Inferior parietal cortex (tissue), 1 donor: Measurements from ENCODE around the gene AQP11.
"Not testable (repeated sequence)": the region's sequence is repeated elsewhere in the genome, so short reads cannot be mapped to it uniquely, and the experiment has no call there.

ENCODE experiments used
- DNase-seq: peaks from one replicate; pipeline ENCODE4 v3.0.0-alpha.2; 2016; ENCODE audit errors: extremely low spot score

The AQP11 gene

DNA sequence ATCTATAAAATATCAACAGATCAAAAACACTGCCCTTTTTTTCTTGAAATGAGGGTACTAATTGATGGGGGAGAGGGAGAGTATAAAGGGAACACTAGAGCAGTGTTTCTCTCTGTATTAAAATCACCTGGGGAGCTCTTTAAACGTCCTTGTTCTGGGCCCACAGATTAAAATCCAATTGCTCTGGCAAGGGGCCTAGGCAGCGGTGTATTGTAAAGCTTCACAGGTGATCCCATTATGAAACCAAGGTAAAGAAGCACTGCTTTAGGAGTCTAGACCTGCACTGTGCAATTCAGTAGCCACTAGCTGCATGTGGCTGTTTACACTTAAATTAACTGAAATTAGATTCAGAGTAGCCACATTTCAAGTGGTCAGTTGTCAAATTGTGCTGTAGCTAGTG is 3.0 kb downstream of the AQP11 start:
- no peak for DNase-seq

DNA sequence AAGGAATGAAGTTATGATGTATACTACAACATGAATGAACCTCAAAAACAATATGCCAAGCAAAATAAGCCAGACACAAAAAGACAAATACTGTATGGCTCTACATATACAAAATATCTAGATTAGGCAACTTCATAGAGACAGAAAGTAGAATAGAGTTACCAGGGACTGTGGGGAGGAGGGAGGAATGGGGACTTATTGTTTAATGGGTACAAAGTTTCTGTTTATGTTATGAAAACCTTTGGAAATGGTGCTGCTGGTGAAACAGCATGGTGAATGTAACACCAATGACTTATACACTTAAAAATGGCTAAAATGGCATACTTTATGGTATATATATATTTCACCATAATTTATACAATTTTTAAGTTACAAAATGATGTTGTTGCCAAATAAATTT is 4.1 kb downstream of the AQP11 start:
- DNase-seq: no peak

DNA sequence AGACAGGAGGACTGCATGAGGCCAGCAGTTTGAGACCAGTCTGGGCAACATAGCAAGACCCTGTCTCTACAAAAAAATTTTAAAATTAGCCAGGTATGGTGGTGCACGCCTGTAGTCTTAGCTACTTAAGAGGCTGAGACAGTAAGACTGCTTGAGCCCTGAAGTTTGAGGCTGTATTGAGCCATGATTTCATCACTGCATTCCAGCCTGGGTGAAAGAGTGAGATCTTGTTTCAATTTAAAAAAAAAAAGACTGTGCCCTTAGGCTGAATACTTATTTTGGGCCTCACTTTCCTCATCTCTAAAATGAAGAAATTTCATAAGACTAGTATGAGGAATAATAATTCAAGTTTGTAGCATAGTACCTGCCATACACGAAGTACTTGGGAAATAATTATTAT is 6.9 kb downstream of the AQP11 start:
- no peak for DNase-seq

DNA sequence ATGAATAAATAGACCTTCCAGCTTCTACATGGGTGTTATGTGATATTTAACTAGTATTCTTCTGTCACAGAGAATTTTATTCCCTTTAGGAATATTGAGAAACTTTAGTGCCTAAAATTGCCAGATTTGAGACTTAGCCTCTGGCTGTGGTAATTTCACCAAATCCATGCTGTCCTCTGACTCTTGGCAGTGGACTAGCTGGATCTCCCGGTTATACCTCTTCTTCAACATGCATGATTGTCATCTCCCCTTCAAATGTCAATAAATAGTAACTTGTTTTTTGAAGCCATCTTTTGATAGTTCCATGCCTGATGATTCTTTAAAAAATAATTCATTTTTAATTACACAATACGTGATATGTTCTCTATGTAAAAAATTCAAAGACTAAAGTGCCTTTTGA is 8.4 kb downstream of the AQP11 start:
- DNase-seq: no peak

DNA sequence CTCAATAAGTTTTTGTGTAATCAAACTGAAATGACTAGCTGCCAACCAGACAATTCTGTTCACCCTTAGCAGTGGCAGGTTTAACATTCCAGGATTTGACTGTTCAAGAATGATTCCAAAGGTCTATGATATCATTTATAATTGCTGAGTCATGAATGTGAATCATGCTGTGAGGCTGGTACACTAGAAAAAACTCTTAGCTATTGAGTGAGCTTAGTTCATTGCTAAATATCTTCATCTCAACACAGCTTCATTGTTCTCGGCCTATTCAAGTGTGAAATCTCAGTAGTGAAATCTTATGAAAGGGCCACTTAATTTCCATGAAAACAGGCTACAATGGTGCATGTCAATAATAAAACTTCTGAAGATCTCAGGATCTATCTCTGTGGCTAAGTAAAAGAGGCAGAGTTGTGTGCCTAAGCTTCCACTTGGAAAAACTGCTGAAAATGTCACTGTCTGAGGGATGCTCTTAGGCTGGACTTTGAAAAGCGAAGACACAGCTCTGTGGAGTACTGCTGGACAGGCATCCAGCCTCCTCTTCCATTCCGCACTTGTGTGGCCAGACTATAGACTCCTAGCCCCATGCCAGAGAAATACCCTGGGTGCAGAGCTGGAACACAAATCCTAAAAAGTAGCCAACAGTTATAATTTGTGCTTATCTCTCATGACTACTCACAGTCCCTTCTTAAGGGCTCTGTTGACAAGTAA is 12.8 kb downstream of the AQP11 start:
- DNase-seq: no peak

DNA sequence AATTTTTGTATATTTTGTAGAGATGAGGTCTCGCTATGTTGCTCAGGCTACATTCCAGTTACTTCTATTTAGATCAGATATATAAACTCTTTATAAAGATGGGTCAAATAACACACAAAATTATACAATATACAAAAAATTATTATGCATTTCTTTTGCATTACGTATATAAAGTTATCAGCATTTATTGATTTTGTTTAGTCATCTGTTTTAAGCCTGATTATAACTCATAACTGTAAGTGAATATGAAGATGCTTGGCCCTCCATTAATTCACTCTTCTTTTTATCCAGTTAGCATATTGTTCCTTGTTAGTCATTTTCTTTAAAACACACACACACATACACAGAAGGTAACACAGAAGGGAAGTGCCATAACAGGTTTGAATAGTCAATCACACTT is 14.5 kb downstream of the AQP11 start:
- DNase-seq: no peak

DNA sequence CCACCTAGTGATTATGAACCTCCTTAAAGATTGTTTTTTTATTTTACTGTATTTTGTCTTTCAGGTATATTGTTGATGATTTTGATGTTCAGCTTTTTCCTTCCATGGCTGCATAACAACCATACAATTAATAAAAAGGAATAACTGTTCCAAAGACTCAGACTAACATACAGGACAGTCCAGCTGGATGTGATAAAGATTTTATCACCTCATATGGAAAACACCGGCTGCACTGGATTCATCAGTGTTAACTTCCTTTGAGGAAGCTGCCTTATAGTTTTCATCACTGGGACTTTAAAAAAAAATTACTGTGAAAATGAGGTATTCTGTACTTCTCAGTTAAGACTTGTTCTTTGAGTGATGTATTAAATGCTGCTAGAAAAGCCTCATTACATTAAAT is 19.5 kb downstream of the AQP11 start:
- DNase-seq: no peak

DNA sequence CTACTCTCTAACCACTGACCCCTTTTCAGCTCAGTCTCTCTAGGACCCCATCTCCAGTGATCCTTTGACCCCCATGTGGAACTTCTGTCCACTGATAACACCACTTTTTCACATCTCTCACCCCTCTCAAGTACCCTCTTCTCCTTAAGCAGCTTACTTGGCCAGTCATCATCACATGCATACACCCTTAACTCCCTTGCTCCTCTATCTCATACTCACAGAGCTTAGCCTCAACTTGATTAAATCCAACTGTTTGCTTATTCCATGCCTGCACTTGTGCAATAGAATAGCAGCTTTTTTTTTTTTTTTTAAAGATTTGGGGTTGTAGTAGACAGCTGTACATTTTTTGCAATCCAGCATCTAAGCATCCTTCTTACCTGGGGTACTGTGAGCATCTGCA is 22.2 kb downstream of the AQP11 start:
- no peak for DNase-seq

DNA sequence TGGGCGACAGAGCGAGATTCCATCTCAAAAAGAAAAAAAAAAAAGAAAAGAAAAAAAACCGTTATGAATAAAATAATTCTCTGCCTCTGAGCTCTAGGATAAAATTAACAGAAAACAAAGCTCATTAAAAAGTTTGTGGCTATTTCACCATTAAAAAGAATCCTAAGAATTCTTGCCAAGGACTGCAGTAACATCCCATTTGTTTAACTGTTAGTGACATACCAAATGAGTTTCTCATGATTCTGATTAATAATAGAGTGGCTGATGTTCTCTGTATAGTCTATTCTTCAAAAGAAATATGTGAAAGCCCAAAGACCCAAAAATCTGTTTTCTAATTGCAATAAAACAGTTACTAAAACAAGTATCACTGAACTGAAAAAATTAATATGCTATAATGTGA is 28.1 kb downstream of the AQP11 start:
- no peak for DNase-seq

DNA sequence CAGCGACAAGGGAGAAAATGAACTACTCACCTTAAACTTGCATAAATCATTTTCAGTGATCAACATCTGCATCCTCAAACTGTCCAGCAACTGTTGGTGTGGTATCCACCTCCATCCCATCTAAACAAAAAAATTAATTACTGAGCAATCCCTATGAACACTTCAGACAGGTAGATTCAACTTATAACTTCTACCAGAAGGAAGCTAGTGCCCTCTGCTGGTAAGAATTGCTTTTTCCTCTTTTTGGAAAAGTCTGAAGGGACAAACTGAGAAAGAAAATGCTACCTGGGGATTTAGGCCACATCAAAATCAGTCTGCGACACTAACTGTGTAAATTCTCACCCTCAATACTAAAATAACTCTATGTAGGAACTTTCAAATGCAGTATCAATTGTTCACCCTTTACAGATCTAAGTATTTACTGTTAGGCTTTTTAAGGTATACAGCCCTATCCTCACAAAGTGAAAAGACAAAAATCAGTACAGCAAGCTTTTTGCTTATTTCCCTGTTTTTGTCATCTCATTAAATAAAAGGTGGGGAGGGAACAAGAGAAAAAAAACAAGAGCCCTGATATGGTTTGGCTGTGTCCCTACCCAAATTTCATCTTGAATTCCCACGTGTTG is 29.9 kb downstream of the AQP11 start:
- peak; percentile 83 for DNase-seq

DNA sequence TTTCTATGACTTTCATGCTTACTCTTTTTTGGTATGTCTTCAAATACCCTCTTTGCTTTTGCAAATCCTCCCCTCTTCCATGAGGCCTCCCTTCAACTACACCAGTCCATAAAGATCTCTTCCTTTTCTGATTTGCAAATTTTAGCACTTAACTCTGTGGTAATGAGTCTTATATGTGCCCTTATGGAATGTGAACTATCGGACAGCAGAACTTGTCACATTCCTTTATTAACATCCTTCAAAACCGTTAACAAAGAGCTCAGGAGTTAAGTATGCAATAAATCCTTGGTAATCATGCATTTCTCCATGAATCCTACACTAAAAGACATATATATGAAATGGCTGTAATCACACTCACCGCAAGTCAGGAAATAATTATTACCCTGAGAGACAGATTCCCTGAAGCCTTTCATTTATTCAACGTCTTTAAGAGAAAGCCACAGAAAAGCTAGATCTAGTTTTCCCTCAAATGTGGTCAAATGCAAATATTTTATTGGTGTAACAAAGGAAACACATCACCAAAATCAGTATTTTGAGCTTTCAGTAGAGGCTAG is 40.5 kb downstream of the AQP11 start:
- no peak for DNase-seq

DNA sequence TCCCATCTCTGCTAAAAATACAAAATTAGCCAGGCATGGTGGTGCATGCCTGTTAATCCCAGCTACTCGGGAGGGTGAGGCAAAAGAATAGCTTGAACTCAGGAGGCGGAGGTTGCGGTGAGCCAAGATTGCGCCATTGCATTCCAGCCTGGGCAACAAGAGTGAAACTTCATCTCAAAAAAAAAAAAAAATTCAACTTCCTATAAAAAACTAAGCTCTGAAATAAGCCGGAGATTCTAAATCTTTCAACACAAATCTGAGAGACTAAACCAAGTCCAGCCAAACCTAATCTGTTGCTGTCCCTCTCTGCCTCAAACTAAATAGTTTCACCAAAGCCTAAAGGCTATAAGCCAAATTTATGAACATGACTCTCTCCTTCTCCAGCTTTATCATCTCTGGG is 44.2 kb downstream of the AQP11 start:
- DNase-seq: not testable (repeated sequence)

DNA sequence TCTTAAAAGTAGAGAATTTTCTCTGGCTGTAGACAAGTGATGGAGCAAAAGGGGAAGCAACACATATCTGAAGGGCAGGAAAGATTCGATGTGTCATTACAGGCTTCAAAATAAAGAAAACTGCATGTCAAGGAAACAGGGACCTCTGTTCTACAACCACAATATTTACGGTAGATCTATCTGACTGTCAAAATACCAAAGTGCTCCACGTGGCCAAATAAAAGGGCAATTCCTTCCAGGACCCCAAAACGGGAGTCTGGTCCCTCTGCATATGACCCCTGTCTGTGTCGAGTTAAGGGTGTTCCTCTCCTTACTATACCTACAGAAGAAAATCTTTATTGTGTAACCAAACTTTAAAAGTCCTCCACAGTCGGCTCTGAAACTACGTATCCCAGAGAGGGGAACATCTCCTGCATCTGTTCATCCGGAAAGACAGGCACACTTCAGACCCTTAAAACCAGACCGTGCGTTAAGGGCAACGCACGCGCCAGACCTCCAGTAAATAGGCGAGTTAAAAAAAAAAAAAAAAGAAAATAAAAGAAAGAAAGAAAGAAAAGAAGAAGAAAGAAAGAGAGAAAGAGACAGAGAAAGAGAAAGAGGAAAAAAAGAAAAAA is 47.1 kb downstream of the AQP11 start:
- DNase-seq: no peak

DNA sequence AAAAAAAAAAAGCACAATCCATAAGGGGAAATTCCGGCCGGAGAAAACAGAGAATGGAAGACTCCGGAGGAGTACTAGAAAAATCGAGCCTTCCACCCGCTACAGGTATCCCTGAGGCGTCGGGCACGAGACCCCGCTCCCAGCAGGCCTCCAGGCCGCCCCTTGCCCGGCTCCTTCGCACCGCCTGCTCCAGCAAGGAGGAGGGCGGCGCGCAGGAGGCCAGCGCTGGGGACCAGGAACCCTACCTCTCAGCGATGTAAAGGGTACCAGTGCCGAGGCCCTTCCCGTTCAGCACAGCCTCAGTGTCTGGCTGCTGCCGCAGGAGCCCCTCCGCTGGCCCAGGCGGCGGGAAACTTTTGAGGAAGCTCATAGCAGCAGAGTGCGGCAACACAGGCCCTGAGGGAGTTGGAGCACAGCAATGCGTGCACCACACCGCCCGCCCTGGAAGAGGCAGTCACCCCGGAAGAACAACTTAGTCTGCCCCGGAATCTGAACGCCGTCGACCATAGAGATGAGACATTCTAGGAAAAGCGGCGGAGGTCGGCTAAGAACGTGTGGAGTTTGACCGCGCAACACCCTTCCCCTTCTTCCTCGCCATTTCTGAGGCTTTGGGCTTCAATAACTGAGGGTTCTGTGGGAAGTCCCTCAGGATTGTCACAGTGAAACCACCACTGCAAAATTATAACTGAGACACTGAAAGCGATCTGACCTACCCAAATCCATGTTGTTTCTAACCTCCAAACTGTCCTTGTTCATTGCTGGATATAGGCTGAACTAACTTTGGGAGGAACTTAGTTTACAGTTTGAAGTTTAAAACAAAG is 47.8 kb downstream of the AQP11 start, which contains the start of gene CLNS1A:
TSS of gene CLNS1A (minus strand) at position 450 of the 821 bp plus-strand sequence. CDS start at position 370, 80 bp downstream.
- peak; percentile 96 for DNase-seq

DNA sequence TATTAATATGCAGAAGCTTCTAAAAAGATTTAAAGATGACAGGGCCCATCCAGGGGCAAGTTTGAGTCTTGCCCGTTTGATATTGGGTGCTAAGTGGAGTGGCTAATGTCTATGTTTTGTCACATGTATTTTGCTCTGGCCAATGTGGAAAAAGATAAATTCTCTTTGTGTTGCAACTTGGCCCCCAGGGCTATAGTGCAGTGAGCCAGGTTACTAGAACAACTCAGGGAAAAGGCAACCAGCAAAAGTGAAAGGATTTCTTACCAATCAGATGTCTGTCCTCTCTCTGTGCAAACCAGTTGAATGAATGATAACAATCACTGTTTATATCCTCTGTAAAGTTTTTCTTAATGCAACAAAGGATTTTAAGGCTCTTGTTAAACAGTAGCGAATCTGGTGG is 52.5 kb downstream of the AQP11 start:
- DNase-seq: no peak

DNA sequence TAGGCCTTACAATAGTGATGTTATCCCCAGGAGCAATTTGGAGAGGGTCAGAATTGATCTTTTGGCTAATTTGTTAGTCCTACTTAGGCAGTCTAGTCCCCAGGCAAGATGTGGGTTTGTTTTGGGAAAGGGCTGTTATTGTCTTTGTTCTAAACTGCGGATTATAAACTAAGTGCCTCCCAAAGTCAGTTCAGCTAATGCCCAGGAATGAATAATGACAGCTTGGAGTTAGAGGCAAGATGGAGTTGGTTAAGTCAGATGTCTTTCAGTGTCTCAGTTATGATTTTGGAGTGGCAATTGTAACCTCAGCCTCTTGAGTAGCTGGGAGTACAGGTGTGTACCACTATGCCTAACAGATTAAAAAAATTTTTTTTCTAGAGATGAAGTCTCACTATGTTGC is 55.1 kb downstream of the AQP11 start:
- no peak for DNase-seq

DNA sequence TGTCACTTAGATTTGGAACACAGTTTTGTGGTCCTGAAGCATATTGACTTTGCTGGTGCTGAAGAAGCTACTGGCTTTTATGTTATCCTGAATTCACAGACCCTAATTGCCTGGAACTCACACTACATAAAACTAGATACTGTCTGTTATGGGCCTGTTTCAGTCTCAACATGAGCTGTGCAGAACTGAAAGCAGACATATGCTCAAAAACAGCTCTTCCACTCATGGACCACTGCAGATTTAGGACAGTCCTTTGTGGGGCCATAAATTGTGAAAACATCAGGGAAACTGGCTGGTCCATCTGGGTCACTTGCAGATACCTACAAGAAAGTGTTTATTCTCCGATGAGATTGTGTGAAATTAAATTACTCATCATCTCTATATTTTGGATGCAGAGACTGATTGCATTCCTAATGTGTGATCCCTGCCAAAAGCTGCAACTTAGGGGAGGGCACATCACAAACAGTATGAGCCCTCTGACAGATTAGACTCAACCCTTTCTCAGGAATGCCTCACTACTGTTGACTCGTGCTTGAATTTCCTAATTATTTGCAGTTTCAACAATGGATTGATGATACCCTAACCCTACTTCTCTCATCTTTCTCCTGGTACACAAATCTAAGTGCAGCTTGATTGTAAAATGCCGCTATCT is 58.0 kb downstream of the AQP11 start:
- no peak for DNase-seq

DNA sequence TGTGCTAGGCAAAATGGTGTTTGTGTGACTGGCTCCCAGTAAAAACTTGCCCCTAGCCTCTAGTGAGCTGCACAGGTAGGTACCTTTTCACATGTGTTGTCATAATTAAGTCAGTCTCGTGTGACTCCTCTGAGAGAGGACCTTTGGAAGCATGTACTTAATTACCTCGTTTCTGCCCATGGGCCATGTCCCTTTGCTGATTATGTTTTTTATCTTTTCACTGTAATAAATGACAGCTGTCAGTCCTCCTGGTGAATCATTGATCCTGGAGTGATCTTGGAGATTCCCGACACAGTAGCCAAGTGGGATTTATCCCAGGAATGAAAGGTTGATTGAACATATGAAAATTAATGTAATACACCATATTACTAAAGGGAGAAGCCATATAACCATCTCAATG is 60.4 kb downstream of the AQP11 start:
- DNase-seq: no peak

DNA sequence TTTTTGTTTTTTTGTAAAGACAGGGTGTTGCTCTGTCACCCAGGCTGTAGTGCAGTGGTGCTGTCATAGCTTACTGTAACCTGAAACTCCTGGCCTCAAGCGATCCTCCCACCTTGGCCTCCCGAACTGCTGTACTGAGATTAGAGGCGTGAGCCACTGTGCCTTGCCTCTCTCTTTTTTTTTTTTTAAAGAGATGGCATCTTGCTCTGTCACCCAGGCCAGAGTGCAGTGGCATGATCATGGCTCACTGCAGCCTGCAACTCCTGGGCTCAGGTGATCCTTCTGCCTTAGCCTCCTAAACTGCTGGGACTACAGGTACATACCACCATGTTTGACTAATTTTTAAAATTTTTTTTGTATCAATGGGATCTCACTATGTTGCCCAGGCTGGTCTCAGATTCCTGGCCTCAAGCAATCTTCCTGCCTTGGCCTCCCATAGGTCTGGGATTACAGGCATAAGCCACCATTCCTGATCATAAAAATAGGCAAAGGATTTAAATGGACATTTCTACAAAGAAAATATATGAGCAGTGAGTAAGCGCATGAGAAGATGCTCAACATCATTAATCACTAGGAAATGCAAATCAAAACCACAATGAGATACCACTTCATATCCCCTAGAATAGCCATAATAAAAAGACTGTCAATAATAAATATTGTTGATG is 65.1 kb downstream of the AQP11 start:
- no peak for DNase-seq

DNA sequence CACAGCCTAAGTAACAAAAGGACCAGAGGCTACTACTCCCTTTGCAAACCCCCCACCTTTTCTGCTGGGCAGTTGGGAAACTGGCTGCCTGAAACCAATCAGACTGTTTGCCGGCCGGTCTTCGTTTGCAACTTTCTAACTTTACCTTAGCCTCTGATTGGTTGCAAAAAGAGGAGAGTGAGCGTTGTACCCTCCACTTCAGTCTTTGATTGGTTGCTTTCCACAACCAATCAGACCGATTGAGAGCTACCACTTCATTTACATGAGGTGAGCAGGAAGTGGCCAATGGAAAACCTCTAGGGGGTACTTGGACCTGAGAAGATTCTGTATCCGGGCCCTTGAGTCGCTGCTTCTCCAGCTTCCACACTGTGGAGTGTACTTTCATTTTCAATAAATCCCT is 66.6 kb downstream of the AQP11 start:
- no peak for DNase-seq
